DND-41 (cell line): ENCODE data around the gene CAPN1.

ENCODE experiments used
- EZH2 ChIP-seq: IDR thresholded peaks from 3 replicates; pipeline ENCODE4 v1.6.1; 2012; ENCODE audit warnings: borderline replicate concordance, low read depth, mild to moderate bottlenecking, moderate library complexity, low read length, inconsistent platforms; ENCODE audit not compliant: severe bottlenecking
- TF ChIP-seq, protein P1 (sequence below): IDR thresholded peaks from 2 replicates; pipeline ENCODE4 v1.5.1; 2012; ENCODE audit warnings: borderline replicate concordance, low read length, moderate library complexity, mild to moderate bottlenecking; ENCODE audit not compliant: poor library complexity, severe bottlenecking; ENCODE audit errors: extremely low read depth

DNA sequence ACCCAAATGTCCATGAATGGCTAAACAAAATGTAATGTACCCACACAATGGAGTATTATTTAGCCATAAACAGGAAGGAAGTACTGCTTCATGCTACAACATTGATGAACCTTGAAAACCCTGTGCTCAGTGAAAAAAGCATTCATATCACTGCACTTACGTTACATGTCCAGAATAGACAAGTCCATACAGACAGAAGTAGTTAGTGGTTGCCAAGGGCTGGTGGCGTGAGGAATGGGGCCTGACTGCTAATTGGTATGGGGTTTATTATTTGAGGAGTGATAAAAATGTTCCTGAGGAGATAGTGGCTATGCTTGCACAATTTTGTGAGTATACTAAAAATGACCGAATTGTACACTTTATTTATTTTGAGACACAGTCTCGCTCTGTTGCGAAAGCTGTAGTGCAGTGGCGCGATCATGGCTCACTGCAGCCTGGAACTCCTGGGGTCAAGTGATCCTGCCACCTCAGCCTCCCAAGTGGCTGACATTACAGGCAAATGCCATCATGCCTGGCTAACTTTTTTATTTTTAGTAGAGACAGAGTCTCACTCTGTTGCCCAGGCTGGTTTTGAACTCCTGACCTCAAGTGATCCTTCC, 39.7 kb upstream of the CAPN1 start:
- TF ChIP-seq, protein P1, sequence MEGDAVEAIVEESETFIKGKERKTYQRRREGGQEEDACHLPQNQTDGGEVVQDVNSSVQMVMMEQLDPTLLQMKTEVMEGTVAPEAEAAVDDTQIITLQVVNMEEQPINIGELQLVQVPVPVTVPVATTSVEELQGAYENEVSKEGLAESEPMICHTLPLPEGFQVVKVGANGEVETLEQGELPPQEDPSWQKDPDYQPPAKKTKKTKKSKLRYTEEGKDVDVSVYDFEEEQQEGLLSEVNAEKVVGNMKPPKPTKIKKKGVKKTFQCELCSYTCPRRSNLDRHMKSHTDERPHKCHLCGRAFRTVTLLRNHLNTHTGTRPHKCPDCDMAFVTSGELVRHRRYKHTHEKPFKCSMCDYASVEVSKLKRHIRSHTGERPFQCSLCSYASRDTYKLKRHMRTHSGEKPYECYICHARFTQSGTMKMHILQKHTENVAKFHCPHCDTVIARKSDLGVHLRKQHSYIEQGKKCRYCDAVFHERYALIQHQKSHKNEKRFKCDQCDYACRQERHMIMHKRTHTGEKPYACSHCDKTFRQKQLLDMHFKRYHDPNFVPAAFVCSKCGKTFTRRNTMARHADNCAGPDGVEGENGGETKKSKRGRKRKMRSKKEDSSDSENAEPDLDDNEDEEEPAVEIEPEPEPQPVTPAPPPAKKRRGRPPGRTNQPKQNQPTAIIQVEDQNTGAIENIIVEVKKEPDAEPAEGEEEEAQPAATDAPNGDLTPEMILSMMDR, result no peak
- no peak for TF ChIP-seq EZH2
